Tibial nerve (tissue), 4 donors: Measurements from ENCODE around the gene TMEM258. TPM values are rescaled to one million over a fixed set of nuclear protein-coding genes. Genes with fewer than 3 reads are reported as not detected.

Experiments used
- DNase-seq, 2 donors: peaks; one replicate each; pipeline ENCODE4 v3.0.0-alpha.2; 2019; ENCODE audit warnings: low spot score in 2 of 2
- H3K27ac ChIP-seq, 4 donors: fragments of 200-600 bp; sonication (generic) in 3 of 4; one replicate each; pipeline ENCODE4 v1.5.1; 2017 to 2019; ENCODE audit warnings: mild to moderate bottlenecking in 1 of 4
- H3K27me3 ChIP-seq, 2 donors: fragments of 200-600 bp; sonication (generic) in 1 of 2; one replicate each; pipeline versions ENCODE4 v1.5.1 to v1.6.0; 2017 to 2019
- H3K36me3 ChIP-seq, 3 donors: fragments of 200-600 bp; sonication (generic); one replicate each; pipeline ENCODE4 v1.5.1; 2018 to 2019
- H3K4me1 ChIP-seq, 4 donors: fragments of 200-600 bp; sonication (generic) in 3 of 4; one replicate each; pipeline ENCODE4 v1.5.1; 2017 to 2019
- H3K4me3 ChIP-seq, 4 donors: fragments of 200-600 bp; sonication (generic) in 3 of 4; one replicate each; pipeline ENCODE4 v1.5.1; 2017 to 2019; ENCODE audit warnings: mild to moderate bottlenecking in 1 of 4, moderate library complexity in 1 of 4
- H3K9me3 ChIP-seq, 4 donors: fragments of 200-600 bp; sonication (generic) in 3 of 4; one replicate each; pipeline ENCODE4 v1.5.1; 2017 to 2019
- CTCF ChIP-seq, 5 experiments: fragments of 200-600 bp in 3 of 5; fragments of 450-650 bp in 2 of 5; sonication (generic) in 3 of 5; IDR thresholded peaks; one replicate each; pipeline ENCODE4 v1.5.1; 2016 to 2019; ENCODE audit warnings: antibody characterized with exemption in 5 of 5, mild to moderate bottlenecking in 3 of 5, moderate library complexity in 2 of 5
- EP300 ChIP-seq, 2 donors: sonication (generic); formaldehyde crosslinking; IDR thresholded peaks; one replicate each; pipeline ENCODE4 v1.6.1; 2017; ENCODE audit warnings: antibody characterized with exemption in 2 of 2, mild to moderate bottlenecking in 1 of 2
- POLR2A ChIP-seq, 2 donors: fragments of 450-650 bp; IDR thresholded peaks; one replicate each; pipeline ENCODE4 v1.6.1; 2017; ENCODE audit warnings: antibody characterized with exemption in 2 of 2, mild to moderate bottlenecking in 2 of 2, moderate library complexity in 2 of 2
- WGBS, 2 donors: methylation state at CpG; one replicate each; pipeline ENCODE4 v1.1.5; 2018; 5-methylcytosine and 5-hydroxymethylcytosine counted together
- total RNA-seq, 4 donors: library from RNA; depleted of rRNA; stranded (reverse); fragments of >200 nt; gene quantifications; one replicate each; pipeline ENCODE4 v1.1.0, GENCODE V29; 2016

The TMEM258 gene
- total RNA-seq, 4 donors from 2014 or later, result 21.9 to 56.7 (median 45.2) TPM

- H3K9me3 ChIP-seq, result no peaks in the 10 kb centered on the region
- H3K36me3 ChIP-seq, result peaks cover 0 to 96% (median 0%) of the 10 kb centered on the region in 3 donors
- no peak for TF ChIP-seq POLR2A (IDR thresholded peaks at IDR 0.05)
- TF ChIP-seq CTCF (IDR thresholded peaks at IDR 0.05), result no peak
- no peak for TF ChIP-seq EP300 (IDR thresholded peaks at IDR 0.05)
- H3K27ac ChIP-seq, result no peak overlapping the region
- peaks cover 0 to 12% (median 0%) of the 10 kb centered on the region in 4 donors for H3K4me1 ChIP-seq
- DNase-seq, result no peak
- H3K4me3 ChIP-seq, result no peak overlapping the region
- no peaks in the 10 kb centered on the region for H3K27me3 ChIP-seq
- WGBS, 2 donors, result 53 to 61% methylated on average over 10 to 13 of the region's 13 CpGs
Measured at GRCh38 chr11:61783717-61784505, 8.5 kb downstream of the TMEM258 start.

- Histone ChIP-seq H3K4me1 (peaks cover 0 to 2% (median under 1%) of the 10 kb centered on the region in 4 donors), H3K27ac (no peak overlapping the region), H3K9me3 (no peaks in the 10 kb centered on the region), H3K36me3 (peaks cover 0 to 94% (median 0%) of the 10 kb centered on the region in 3 donors), H3K27me3 (no peaks in the 10 kb centered on the region), H3K4me3 (no peak overlapping the region)
- TF ChIP-seq POLR2A (IDR thresholded peaks at IDR 0.05) (no peak), EP300 (IDR thresholded peaks at IDR 0.05) (no peak), CTCF (IDR thresholded peaks at IDR 0.05) (no peak)
- DNase-seq, result no peak
- 79 to 80% methylated on average over 10 to 11 of the region's 11 CpGs for WGBS, 2 donors
Measured at GRCh38 chr11:61782841-61783240, 9.6 kb downstream of the TMEM258 start.

GRCh38 chr11:61782299-61782698 is 10.1 kb downstream of the TMEM258 start:
- no peak overlapping the region for H3K4me3 ChIP-seq
- no peak overlapping the region for H3K27ac ChIP-seq
- no peaks in the 10 kb centered on the region for H3K9me3 ChIP-seq
- no peak for DNase-seq
- H3K36me3 ChIP-seq, result peaks cover 0 to 88% (median 0%) of the 10 kb centered on the region in 3 donors
- peaks cover 0 to 6% (median 3%) of the 10 kb centered on the region in 4 donors for H3K4me1 ChIP-seq
- no peaks in the 10 kb centered on the region for H3K27me3 ChIP-seq
- no peak for TF ChIP-seq POLR2A (IDR thresholded peaks at IDR 0.05)
- no peak for TF ChIP-seq CTCF (IDR thresholded peaks at IDR 0.05)
- TF ChIP-seq EP300 (IDR thresholded peaks at IDR 0.05), result no peak
- 80 to 89% methylated on average over 3 of the region's 3 CpGs for WGBS, 2 donors

- 75 to 84% methylated on average over 5 of the region's 5 CpGs for WGBS, 2 donors
- no peaks in the 10 kb centered on the region for H3K9me3 ChIP-seq
- H3K4me3 ChIP-seq, result no peak overlapping the region
- peaks cover 0 to 81% (median 0%) of the 10 kb centered on the region in 3 donors for H3K36me3 ChIP-seq
- TF ChIP-seq EP300 (IDR thresholded peaks at IDR 0.05) (no peak), CTCF (IDR thresholded peaks at IDR 0.05) (no peak)
- no peaks in the 10 kb centered on the region for H3K27me3 ChIP-seq
- H3K27ac ChIP-seq, result no peak overlapping the region
- no peak for DNase-seq
- H3K4me1 ChIP-seq, result peaks cover 0 to 12% (median 5%) of the 10 kb centered on the region in 4 donors
Measured at GRCh38 chr11:61781585-61781984, 10.8 kb downstream of the TMEM258 start.

GRCh38 chr11:61780581-61781162 is 11.7 kb downstream of the TMEM258 start:
- no peak overlapping the region for H3K27ac ChIP-seq
- H3K9me3 ChIP-seq, result no peaks in the 10 kb centered on the region
- H3K4me3 ChIP-seq, result no peak overlapping the region
- no peaks in the 10 kb centered on the region for H3K27me3 ChIP-seq
- DNase-seq, result no peak
- H3K4me1 ChIP-seq, result peaks cover 0 to 19% (median 5%) of the 10 kb centered on the region in 4 donors
- H3K36me3 ChIP-seq, result peaks cover 0 to 72% (median 0%) of the 10 kb centered on the region in 3 donors
- no peak for TF ChIP-seq EP300 (IDR thresholded peaks at IDR 0.05)
- WGBS, 2 donors, result 76 to 77% methylated on average over 9 of the region's 9 CpGs
